Prostate gland (tissue), 2 donors: Measurements from ENCODE around the gene ORC2. TPM values are rescaled to one million over a fixed set of nuclear protein-coding genes. Genes with fewer than 3 reads are reported as not detected.

Experiments used
- DNase-seq: peaks from one replicate; pipeline ENCODE4 v3.0.0-alpha.2; 2019; ENCODE audit warnings: low spot score
- H3K27ac ChIP-seq, 2 donors: fragments of 200-600 bp; sonication (generic); 2 replicates each; pipeline ENCODE4 v1.5.1; 2017 to 2019
- H3K27me3 ChIP-seq: fragments of 200-600 bp; sonication (generic); replicated peaks from 2 replicates; pipeline ENCODE4 v1.5.1; 2019; ENCODE audit not compliant: insufficient read depth
- H3K36me3 ChIP-seq, 2 donors: fragments of 200-600 bp; sonication (generic); 1 replicate in 1 of 2; 2 replicates in 1 of 2; pipeline versions ENCODE4 v1.5.1 to v1.8.1; 2017 to 2019
- H3K4me1 ChIP-seq: fragments of 200-600 bp; sonication (generic); replicated peaks from 2 replicates; pipeline ENCODE4 v1.5.1; 2019
- H3K4me3 ChIP-seq, 2 donors: fragments of 200-600 bp; sonication (generic); 2 replicates each; pipeline ENCODE4 v1.5.1; 2017 to 2019
- H3K9me3 ChIP-seq: fragments of 200-600 bp; sonication (generic); 2 replicates; pipeline ENCODE4 v1.5.1; 2017
- POLR2A ChIP-seq: fragments of 450-650 bp; IDR thresholded peaks from one replicate; pipeline ENCODE4 v1.6.1; 2016; ENCODE audit warnings: antibody characterized with exemption, mild to moderate bottlenecking
- POLR2AphosphoS5 ChIP-seq: sonication (generic); formaldehyde crosslinking; IDR thresholded peaks from one replicate; pipeline ENCODE4 v1.6.1; 2017; ENCODE audit warnings: antibody characterized with exemption
- WGBS: methylation state at CpG from one replicate; pipeline ENCODE4 v1.1.5; 2018; 5-methylcytosine and 5-hydroxymethylcytosine counted together
- intact Hi-C: fragments of 100-400 bp; cut with DNase I; formaldehyde crosslinking; loops from one replicate; pipeline ENCODE4 v1.14.2; 2022
- total RNA-seq, 2 donors: library from RNA; depleted of rRNA; stranded (reverse); fragments of >200 nt; gene quantifications; one replicate each; pipeline ENCODE4 v1.1.0, GENCODE V29; 2016
- TF ChIP-seq, protein P1 (sequence below), 4 experiments: fragments of 200-600 bp in 2 of 4; fragments of 450-650 bp in 2 of 4; sonication (generic) in 2 of 4; IDR thresholded peaks; 1 replicate in 3 of 4; 2 replicates in 1 of 4; pipeline ENCODE4 v1.5.1; 2016 to 2019; ENCODE audit warnings: antibody characterized with exemption in 4 of 4, mild to moderate bottlenecking in 2 of 4, moderate library complexity in 2 of 4

ORC2 gene
- total RNA-seq, 2 donors from 2014 or later, result 21.9 to 32.1 TPM

DNA sequence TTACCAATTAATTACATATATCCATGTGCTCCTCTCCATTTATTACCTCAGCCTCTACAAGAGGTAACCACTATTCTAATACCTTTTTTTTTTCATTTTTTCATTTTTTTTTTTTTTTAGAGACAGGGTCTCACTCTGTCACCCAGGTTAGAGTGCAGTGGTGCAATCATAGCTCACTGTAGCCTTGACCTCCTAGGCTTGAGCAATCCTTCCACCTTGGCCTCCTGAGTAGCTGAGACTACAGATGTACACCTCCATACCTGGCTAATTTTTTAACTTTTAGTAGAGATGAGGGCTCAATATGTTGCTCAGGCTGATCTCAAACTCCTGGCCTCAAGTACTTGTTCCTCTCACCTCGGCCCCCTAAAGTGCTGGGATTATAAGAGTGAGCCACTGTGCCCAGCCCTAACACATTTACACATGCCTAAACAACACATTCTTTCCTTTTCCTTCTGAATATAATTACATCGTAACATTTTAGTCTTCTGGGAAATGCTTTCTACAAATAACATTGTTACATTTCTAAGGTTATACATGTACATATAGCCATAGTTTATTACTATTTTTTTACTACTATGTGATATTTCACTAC is 85.1 kb downstream of the ORC2 start:
- intact Hi-C loops, result no loop called here
- 91% methylated on average over 2 of the region's 2 CpGs for whole genome bisulfite sequencing
- Histone ChIP-seq H3K4me1 (no peaks in the 10 kb centered on the region), H3K36me3 (peaks cover 0 to 5% of the 10 kb centered on the region in 2 donors), H3K4me3 (no peak overlapping the region), H3K9me3 (no peaks in the 10 kb centered on the region), H3K27me3 (no peaks in the 10 kb centered on the region), H3K27ac (no peak overlapping the region)
- DNase-seq, result no peak
- TF ChIP-seq POLR2A, result no peak
- TF ChIP-seq, protein P1, sequence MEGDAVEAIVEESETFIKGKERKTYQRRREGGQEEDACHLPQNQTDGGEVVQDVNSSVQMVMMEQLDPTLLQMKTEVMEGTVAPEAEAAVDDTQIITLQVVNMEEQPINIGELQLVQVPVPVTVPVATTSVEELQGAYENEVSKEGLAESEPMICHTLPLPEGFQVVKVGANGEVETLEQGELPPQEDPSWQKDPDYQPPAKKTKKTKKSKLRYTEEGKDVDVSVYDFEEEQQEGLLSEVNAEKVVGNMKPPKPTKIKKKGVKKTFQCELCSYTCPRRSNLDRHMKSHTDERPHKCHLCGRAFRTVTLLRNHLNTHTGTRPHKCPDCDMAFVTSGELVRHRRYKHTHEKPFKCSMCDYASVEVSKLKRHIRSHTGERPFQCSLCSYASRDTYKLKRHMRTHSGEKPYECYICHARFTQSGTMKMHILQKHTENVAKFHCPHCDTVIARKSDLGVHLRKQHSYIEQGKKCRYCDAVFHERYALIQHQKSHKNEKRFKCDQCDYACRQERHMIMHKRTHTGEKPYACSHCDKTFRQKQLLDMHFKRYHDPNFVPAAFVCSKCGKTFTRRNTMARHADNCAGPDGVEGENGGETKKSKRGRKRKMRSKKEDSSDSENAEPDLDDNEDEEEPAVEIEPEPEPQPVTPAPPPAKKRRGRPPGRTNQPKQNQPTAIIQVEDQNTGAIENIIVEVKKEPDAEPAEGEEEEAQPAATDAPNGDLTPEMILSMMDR (IDR thresholded peaks at IDR 0.05), result no peak
- TF ChIP-seq POLR2AphosphoS5, result no peak

DNA sequence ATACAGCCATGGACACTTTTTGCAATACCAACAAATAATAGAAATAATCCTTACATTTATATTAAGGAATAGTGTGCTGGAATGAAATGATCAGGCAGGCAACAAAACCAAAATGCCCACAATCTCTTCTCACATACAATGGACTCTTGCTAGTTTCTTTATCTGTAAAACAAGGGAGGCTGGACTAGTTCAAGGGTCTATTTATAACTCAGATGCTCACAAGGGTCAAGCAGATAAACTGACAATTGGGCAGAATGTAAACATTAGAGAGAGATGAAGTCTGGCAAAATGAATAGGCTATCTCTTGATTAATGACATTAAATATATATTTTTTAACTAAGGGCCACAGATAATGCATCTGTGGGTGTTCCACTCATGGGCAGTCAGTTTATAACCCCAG is 86.0 kb downstream of the ORC2 start:
- TF ChIP-seq POLR2AphosphoS5, result no peak
- no peak for TF ChIP-seq POLR2A
- TF ChIP-seq, protein P1 (IDR thresholded peaks at IDR 0.05), result no peak
- peaks cover 0 to 5% of the 10 kb centered on the region in 2 donors for H3K36me3 ChIP-seq
- H3K4me3 ChIP-seq, result no peak overlapping the region
- no peaks in the 10 kb centered on the region for H3K9me3 ChIP-seq
- intact Hi-C loops, result no loop called here
- no peak for DNase-seq
- H3K4me1 ChIP-seq, result no peaks in the 10 kb centered on the region
- no peaks in the 10 kb centered on the region for H3K27me3 ChIP-seq
- no peak overlapping the region for H3K27ac ChIP-seq

GRCh38 chr2:200873560-200873959 is 89.9 kb downstream of the ORC2 start:
- Histone ChIP-seq H3K4me1 (no peaks in the 10 kb centered on the region), H3K27me3 (no peaks in the 10 kb centered on the region), H3K36me3 (peaks cover 0 to 5% of the 10 kb centered on the region in 2 donors), H3K27ac (no peak overlapping the region), H3K9me3 (no peaks in the 10 kb centered on the region), H3K4me3 (no peak overlapping the region)
- TF ChIP-seq, protein P1 (IDR thresholded peaks at IDR 0.05), result no peak
- intact Hi-C loops, result no loop called here
- WGBS, result 97% methylated on average over 6 of the region's 6 CpGs
- no peak for DNase-seq

- H3K36me3 ChIP-seq, result no peaks in the 10 kb centered on the region
Observed at GRCh38 chr2:200871151-200871550, 92.3 kb downstream of the ORC2 start.

GRCh38 chr2:200869014-200869413 is 94.4 kb downstream of the ORC2 start:
- Histone ChIP-seq H3K27ac (no peak overlapping the region), H3K9me3 (no peaks in the 10 kb centered on the region), H3K27me3 (no peaks in the 10 kb centered on the region), H3K4me3 (no peak overlapping the region), H3K4me1 (no peaks in the 10 kb centered on the region), H3K36me3 (no peaks in the 10 kb centered on the region)
- WGBS, result 85% methylated on average over 2 of the region's 2 CpGs
- DNase-seq, result no peak
- intact Hi-C loops, result no loop called here
- TF ChIP-seq POLR2A (no peak), POLR2AphosphoS5 (no peak)
- TF ChIP-seq, protein P1 (IDR thresholded peaks at IDR 0.05), result no peak

More at GRCh38 chr2:200871151-200871550, 92.3 kb downstream of the ORC2 start:
- TF ChIP-seq, protein P1 (IDR thresholded peaks at IDR 0.05), result no peak
- no peak for TF ChIP-seq POLR2A
- no peak overlapping the region for H3K27ac ChIP-seq
- H3K27me3 ChIP-seq, result no peaks in the 10 kb centered on the region
- intact Hi-C loops, result no loop called here
- H3K9me3 ChIP-seq, result no peaks in the 10 kb centered on the region
- 72% methylated on average over 3 of the region's 3 CpGs for WGBS
- H3K4me1 ChIP-seq, result no peaks in the 10 kb centered on the region
- no peak overlapping the region for H3K4me3 ChIP-seq
- no peak for DNase-seq
